ENCODE measurements around the gene ATP6V0A1.
"Not testable (repeated sequence)": the region's sequence is repeated elsewhere in the genome, so short reads cannot be mapped to it uniquely, and the experiment has no call there.

The ATP6V0A1 gene

GRCh38 chr17:42535155-42536047 lies 76.7 kb downstream of the ATP6V0A1 start:
- DNase-seq (ENCODE audit: low read depth): no peak
- peak overlapping the region; percentile 63 for H3K4me3 ChIP-seq (ENCODE audit: low read depth, low read length)

GRCh38 chr17:42536048-42536371 lies 77.3 kb downstream of the ATP6V0A1 start, which contains the start of gene NAGLU:
Gene NAGLU (plus strand): TSS chr17:42536241. CDS start chr17:42536273, 32 bp downstream.
- no peak for DNase-seq (ENCODE audit: low read depth)
- H3K4me3 ChIP-seq (ENCODE audit: low read depth, low read length): peak within 1 kb of the TSS; percentile 63

- H3K4me3 ChIP-seq (ENCODE audit: low read depth, low read length): peak overlapping the region; percentile 63
- peak; percentile 52 for DNase-seq (ENCODE audit: low read depth)
Measured at GRCh38 chr17:42536372-42537155, 77.9 kb downstream of the ATP6V0A1 start.

GRCh38 chr17:42537156-42537805 lies 78.6 kb downstream of the ATP6V0A1 start:
- DNase-seq (ENCODE audit: low read depth): no peak

GRCh38 chr17:42537826-42538451 lies 79.3 kb downstream of the ATP6V0A1 start:
- no peak overlapping the region for H3K4me3 ChIP-seq (ENCODE audit: low read depth, low read length)
- DNase-seq (ENCODE audit: low read depth): no peak

More at GRCh38 chr17:42537156-42537805, 78.6 kb downstream of the ATP6V0A1 start:
- H3K4me3 ChIP-seq (ENCODE audit: low read depth, low read length): peak overlapping the region; percentile 63

GRCh38 chr17:42538482-42538881 lies 79.8 kb downstream of the ATP6V0A1 start:
- no peak for DNase-seq (ENCODE audit: low read depth)
- H3K4me3 ChIP-seq (ENCODE audit: low read depth, low read length): no peak overlapping the region

GRCh38 chr17:42540558-42540957 lies 81.9 kb downstream of the ATP6V0A1 start:
- not testable (repeated sequence) for DNase-seq (ENCODE audit: low read depth); H3K4me3 ChIP-seq (ENCODE audit: low read depth, low read length)

GRCh38 chr17:42541041-42541833 lies 82.6 kb downstream of the ATP6V0A1 start:
- DNase-seq (ENCODE audit: low read depth): no peak
- no peak overlapping the region for H3K4me3 ChIP-seq (ENCODE audit: low read depth, low read length)

GRCh38 chr17:42543190-42544079 lies 84.8 kb downstream of the ATP6V0A1 start:
- no peak overlapping the region for H3K4me3 ChIP-seq (ENCODE audit: low read depth, low read length)
- no peak for DNase-seq (ENCODE audit: low read depth)

GRCh38 chr17:42544874-42545283 lies 86.2 kb downstream of the ATP6V0A1 start:
- no peak for DNase-seq (ENCODE audit: low read depth)

GRCh38 chr17:42545755-42546505 lies 87.3 kb downstream of the ATP6V0A1 start:
- H3K4me3 ChIP-seq (ENCODE audit: low read depth, low read length): not testable (repeated sequence)

More at GRCh38 chr17:42544874-42545283, 86.2 kb downstream of the ATP6V0A1 start:
- H3K4me3 ChIP-seq (ENCODE audit: low read depth, low read length): no peak overlapping the region

GRCh38 chr17:42547001-42547461 lies 88.4 kb downstream of the ATP6V0A1 start:
- no peak overlapping the region for H3K4me3 ChIP-seq (ENCODE audit: low read depth, low read length)

More at GRCh38 chr17:42545755-42546505, 87.3 kb downstream of the ATP6V0A1 start:
- not testable (repeated sequence) for DNase-seq (ENCODE audit: low read depth)

GRCh38 chr17:42547698-42548069 lies 89.0 kb downstream of the ATP6V0A1 start:
- DNase-seq (ENCODE audit: low read depth): no peak
- peak overlapping the region; percentile 44 for H3K4me3 ChIP-seq (ENCODE audit: low read depth, low read length)

More at GRCh38 chr17:42547001-42547461, 88.4 kb downstream of the ATP6V0A1 start:
- DNase-seq (ENCODE audit: low read depth): no peak

GRCh38 chr17:42548070-42548837 lies 89.6 kb downstream of the ATP6V0A1 start:
- no peak for DNase-seq (ENCODE audit: low read depth)
- H3K4me3 ChIP-seq (ENCODE audit: low read depth, low read length): peak overlapping the region; percentile 44

- H3K4me3 ChIP-seq (ENCODE audit: low read depth, low read length): peak overlapping the region; percentile 44
- DNase-seq (ENCODE audit: low read depth): no peak
Measured at GRCh38 chr17:42548993-42549755, 90.5 kb downstream of the ATP6V0A1 start.
